ENCODE results near the gene SETD5. TPM values are rescaled to one million over a fixed set of nuclear protein-coding genes. Genes with fewer than 3 reads are reported as not detected.

SETD5 gene
- total and polyA plus RNA-seq, 12 donors: 10.8 to 64.7 (median 55.6) TPM

DNA sequence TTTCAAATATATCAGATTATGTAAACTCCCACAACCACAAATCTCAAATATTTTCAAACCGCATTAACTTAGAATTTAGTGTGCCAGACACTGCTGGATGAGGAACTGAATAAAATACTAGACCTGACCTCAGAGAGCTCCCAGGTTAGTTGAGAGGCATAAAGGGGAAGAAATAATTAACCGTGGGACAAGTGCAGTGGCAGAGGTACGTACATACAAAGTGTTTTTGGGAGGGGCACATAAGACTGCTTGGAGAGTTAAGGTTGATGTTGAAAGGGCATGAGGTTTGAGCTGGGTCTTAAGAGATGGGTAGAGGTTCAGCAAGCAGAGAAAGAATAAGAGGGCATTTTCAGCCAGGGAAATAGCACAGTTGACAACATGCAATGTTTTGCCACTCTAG is 17.4 kb upstream of the SETD5 start:
- H3K4me3 ChIP-seq: no peak overlapping the region
- H3K36me3 ChIP-seq: peaks cover 0 to 100% (median 53%) of the 10 kb centered on the region in 9 donors
- H3K27me3 ChIP-seq: no peaks in the 10 kb centered on the region
- H3K4me1 ChIP-seq: peaks cover 0 to 17% (median 0%) of the 10 kb centered on the region in 9 donors
- no peaks in the 10 kb centered on the region for H3K9me3 ChIP-seq
- DNase-seq (no peak), ATAC-seq (no peak)
- no peak overlapping the region for H3K27ac ChIP-seq
- TF ChIP-seq, protein P1, sequence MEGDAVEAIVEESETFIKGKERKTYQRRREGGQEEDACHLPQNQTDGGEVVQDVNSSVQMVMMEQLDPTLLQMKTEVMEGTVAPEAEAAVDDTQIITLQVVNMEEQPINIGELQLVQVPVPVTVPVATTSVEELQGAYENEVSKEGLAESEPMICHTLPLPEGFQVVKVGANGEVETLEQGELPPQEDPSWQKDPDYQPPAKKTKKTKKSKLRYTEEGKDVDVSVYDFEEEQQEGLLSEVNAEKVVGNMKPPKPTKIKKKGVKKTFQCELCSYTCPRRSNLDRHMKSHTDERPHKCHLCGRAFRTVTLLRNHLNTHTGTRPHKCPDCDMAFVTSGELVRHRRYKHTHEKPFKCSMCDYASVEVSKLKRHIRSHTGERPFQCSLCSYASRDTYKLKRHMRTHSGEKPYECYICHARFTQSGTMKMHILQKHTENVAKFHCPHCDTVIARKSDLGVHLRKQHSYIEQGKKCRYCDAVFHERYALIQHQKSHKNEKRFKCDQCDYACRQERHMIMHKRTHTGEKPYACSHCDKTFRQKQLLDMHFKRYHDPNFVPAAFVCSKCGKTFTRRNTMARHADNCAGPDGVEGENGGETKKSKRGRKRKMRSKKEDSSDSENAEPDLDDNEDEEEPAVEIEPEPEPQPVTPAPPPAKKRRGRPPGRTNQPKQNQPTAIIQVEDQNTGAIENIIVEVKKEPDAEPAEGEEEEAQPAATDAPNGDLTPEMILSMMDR (IDR thresholded peaks at IDR 0.05): no peak
- intact Hi-C loops (cut with DNase I): loop anchor here in 3 of 10 donors (5.0 to 10.0 kb wide), 3 partner anchors 55 to 72 kb away; no protein-coding TSS in a partner anchor
- WGBS, 2 donors: 77 to 87% methylated on average over 3 of the region's 3 CpGs

GRCh38 chr3:9384141-9384828 is 13.1 kb upstream of the SETD5 start:
- Histone ChIP-seq H3K27me3 (no peaks in the 10 kb centered on the region), H3K27ac (no peak overlapping the region), H3K36me3 (peaks cover 0 to 98% (median 54%) of the 10 kb centered on the region in 9 donors), H3K9me3 (no peaks in the 10 kb centered on the region), H3K4me1 (peaks cover 0 to 12% (median 3%) of the 10 kb centered on the region in 9 donors), H3K4me3 (no peak overlapping the region)
- TF ChIP-seq, protein P1 (IDR thresholded peaks at IDR 0.05): no peak
- ATAC-seq (no peak), DNase-seq (no peak)
- 84% methylated on average over 13 of the region's 13 CpGs for WGBS, 2 donors
- intact Hi-C loops (cut with DNase I): loop anchor here in 3 of 10 donors (5.0 to 10.0 kb wide), 3 partner anchors 51 to 68 kb away; no protein-coding TSS in a partner anchor

- TF ChIP-seq, protein P1 (IDR thresholded peaks at IDR 0.05): no peak
- peak overlapping the region in 1 of 10 donors; percentile 15 for H3K27ac ChIP-seq
- H3K4me3 ChIP-seq: no peak overlapping the region
- intact Hi-C loops (cut with DNase I): loop anchor here in 6 of 10 donors (5.0 to 10.0 kb wide), 4 partner anchors 42 to 59 kb away; no protein-coding TSS in a partner anchor
- DNase-seq (no peak), ATAC-seq (no peak)
- no peaks in the 10 kb centered on the region for H3K9me3 ChIP-seq
- peaks cover 3 to 98% (median 60%) of the 10 kb centered on the region in 9 donors for H3K36me3 ChIP-seq
- H3K27me3 ChIP-seq: no peaks in the 10 kb centered on the region
- peaks cover 0 to 15% (median 0%) of the 10 kb centered on the region in 9 donors for H3K4me1 ChIP-seq
- 79 to 81% methylated on average over 2 of the region's 2 CpGs for WGBS, 2 donors
Observed at GRCh38 chr3:9385187-9386077, 12.0 kb upstream of the SETD5 start.

GRCh38 chr3:9386078-9386459 is 11.3 kb upstream of the SETD5 start:
- no peak for DNase-seq
- no peak for ATAC-seq
- no peaks in the 10 kb centered on the region for H3K27me3 ChIP-seq
- peaks cover 3 to 98% (median 65%) of the 10 kb centered on the region in 9 donors for H3K36me3 ChIP-seq
- WGBS, 2 donors: 68 to 76% methylated on average over 3 of the region's 3 CpGs
- peak overlapping the region in 1 of 10 donors; percentile 15 for H3K27ac ChIP-seq
- no peak overlapping the region for H3K4me3 ChIP-seq
- intact Hi-C loops (cut with DNase I): loop anchor here in 6 of 10 donors (5.0 to 10.0 kb wide), 4 partner anchors 41 to 59 kb away; no protein-coding TSS in a partner anchor
- H3K4me1 ChIP-seq: peaks cover 0 to 19% (median 3%) of the 10 kb centered on the region in 9 donors
- H3K9me3 ChIP-seq: no peaks in the 10 kb centered on the region
- TF ChIP-seq, protein P1 (IDR thresholded peaks at IDR 0.05): no peak
